HCT116 (cell line): Measurements from ENCODE around the gene OR4D1.

Experiments
- CBX3 ChIP-seq: IDR thresholded peaks from 2 replicates; pipeline ENCODE4 v1.6.1; 2012; ENCODE audit warnings: low read depth
- CTCF ChIP-seq, 3 experiments: fragments of 200-600 bp in 1 of 3; sonication (generic) in 1 of 3; IDR thresholded peaks in 2 of 3; conservative IDR thresholded peaks in 1 of 3; 2 replicates each; pipeline ENCODE4 v1.5.1; 2012 to 2017; ENCODE audit warnings: low read depth in 2 of 3, low read length in 2 of 3, antibody characterized with exemption in 1 of 3, borderline replicate concordance in 1 of 3, control low read depth in 1 of 3, mild to moderate bottlenecking in 1 of 3, mixed read lengths in 1 of 3, mixed run types in 1 of 3, moderate library complexity in 1 of 3; ENCODE audit not compliant: insufficient read depth in 1 of 3
- EGR1 ChIP-seq: IDR thresholded peaks from 2 replicates; pipeline ENCODE4 v1.6.1; 2012; ENCODE audit warnings: low read depth
- EZH2 ChIP-seq: fragments of 200-600 bp; sonication (generic); IDR thresholded peaks from 2 replicates; pipeline ENCODE4 v1.6.1; 2017; ENCODE audit warnings: antibody characterized with exemption, mixed run types
- JUND ChIP-seq: IDR thresholded peaks from 2 replicates; pipeline ENCODE4 v1.6.1; 2012
- POLR2A ChIP-seq: IDR thresholded peaks from 2 replicates; pipeline ENCODE4 v1.7.0; 2011; ENCODE audit warnings: borderline replicate concordance; ENCODE audit not compliant: insufficient read depth, insufficient read length; ENCODE audit errors: extremely low read depth
- POLR2AphosphoS5 ChIP-seq: IDR thresholded peaks from 2 replicates; pipeline ENCODE4 v1.6.1; 2011; ENCODE audit warnings: mild to moderate bottlenecking, low read depth, low read length, moderate library complexity
- RAD21 ChIP-seq: IDR thresholded peaks from 2 replicates; pipeline ENCODE4 v1.6.1; 2012; ENCODE audit warnings: low read depth, mild to moderate bottlenecking
- TCF7L2 ChIP-seq: IDR thresholded peaks from 2 replicates; pipeline ENCODE4 v1.7.0; 2011; ENCODE audit warnings: borderline replicate concordance, inconsistent platforms; ENCODE audit not compliant: insufficient read depth, insufficient read length; ENCODE audit errors: extremely low read depth
- YY1 ChIP-seq: IDR thresholded peaks from 2 replicates; pipeline ENCODE4 v1.6.1; 2011; ENCODE audit warnings: low read length, low read depth, moderate library complexity, mild to moderate bottlenecking; ENCODE audit not compliant: insufficient replicate concordance; ENCODE audit errors: extremely low read depth
- ZFX ChIP-seq: fragments of 450-650 bp; IDR thresholded peaks from 2 replicates; pipeline ENCODE4 v1.6.1; 2017
- TF ChIP-seq, protein P1 (sequence below): IDR thresholded peaks from 2 replicates; pipeline ENCODE4 v1.6.1; 2011; ENCODE audit warnings: mild to moderate bottlenecking, low read length, moderate library complexity; ENCODE audit not compliant: insufficient replicate concordance; ENCODE audit errors: extremely low read depth

DNA sequence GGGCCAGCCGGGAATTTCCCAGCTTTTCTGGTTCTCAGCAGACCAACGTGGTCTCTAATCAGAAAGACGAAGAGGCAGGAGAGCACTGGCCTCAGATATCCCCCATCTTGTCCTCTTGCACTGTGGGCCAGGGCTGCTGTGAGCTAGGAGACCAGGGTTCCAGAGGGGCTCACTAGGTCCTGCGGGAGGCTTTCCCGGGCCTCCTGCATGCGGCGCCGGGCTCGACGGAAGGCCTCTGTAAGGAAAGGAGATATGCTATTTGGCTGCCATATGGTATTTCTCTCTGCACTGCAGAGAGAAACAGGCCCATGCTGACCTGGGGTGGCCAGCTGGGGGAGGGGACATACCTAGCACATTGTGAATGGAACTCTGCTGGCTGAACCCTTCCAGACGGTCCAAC, 57.8 kb downstream of the OR4D1 start:
- TF ChIP-seq RAD21 (no peak), JUND (no peak), YY1 (no peak), CTCF (IDR thresholded peaks at IDR 0.05 in 2 of 3, conservative IDR thresholded peaks at IDR 0.05 in 1 of 3; ENCODE audit: borderline replicate concordance in 1 of 3, insufficient read depth in 1 of 3, low read depth in 2 of 3, low read length in 2 of 3) (no peak), POLR2A (no peak), TCF7L2 (no peak), EZH2 (no peak), EGR1 (no peak), ZFX (no peak), POLR2AphosphoS5 (no peak), CBX3 (no peak)
- TF ChIP-seq, protein P1, sequence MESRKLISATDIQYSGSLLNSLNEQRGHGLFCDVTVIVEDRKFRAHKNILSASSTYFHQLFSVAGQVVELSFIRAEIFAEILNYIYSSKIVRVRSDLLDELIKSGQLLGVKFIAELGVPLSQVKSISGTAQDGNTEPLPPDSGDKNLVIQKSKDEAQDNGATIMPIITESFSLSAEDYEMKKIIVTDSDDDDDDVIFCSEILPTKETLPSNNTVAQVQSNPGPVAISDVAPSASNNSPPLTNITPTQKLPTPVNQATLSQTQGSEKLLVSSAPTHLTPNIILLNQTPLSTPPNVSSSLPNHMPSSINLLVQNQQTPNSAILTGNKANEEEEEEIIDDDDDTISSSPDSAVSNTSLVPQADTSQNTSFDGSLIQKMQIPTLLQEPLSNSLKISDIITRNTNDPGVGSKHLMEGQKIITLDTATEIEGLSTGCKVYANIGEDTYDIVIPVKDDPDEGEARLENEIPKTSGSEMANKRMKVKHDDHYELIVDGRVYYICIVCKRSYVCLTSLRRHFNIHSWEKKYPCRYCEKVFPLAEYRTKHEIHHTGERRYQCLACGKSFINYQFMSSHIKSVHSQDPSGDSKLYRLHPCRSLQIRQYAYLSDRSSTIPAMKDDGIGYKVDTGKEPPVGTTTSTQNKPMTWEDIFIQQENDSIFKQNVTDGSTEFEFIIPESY: no peak
